Measurements from ENCODE around the gene IRAK1.
"Not testable (repeated sequence)": the region's sequence is repeated elsewhere in the genome, so short reads cannot be mapped to it uniquely, and the experiment has no call there.

The IRAK1 gene

DNA sequence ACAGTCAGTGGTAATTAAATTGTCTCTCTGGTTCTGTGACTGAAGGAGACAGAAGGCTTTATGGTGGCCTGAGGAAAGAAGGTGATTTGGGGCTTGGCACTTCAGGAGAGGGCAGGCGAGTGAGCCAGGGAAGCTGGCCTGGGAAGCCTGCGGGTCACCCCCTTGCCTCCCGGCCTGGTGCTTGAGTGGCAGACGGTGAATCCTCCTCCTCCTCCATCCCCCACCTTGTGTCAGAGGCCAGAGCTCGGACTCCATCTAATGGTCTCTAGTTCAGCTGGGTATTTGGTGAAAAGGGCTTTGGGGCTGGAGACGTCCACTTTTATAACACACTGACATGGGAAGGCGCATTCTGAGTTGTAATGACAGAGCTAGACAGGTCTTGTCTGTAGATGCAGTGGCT is 38.5 kb downstream of the IRAK1 start:
- intact Hi-C loops (cut with DNase I) = no loop called here
- no peak for DNase-seq

DNA sequence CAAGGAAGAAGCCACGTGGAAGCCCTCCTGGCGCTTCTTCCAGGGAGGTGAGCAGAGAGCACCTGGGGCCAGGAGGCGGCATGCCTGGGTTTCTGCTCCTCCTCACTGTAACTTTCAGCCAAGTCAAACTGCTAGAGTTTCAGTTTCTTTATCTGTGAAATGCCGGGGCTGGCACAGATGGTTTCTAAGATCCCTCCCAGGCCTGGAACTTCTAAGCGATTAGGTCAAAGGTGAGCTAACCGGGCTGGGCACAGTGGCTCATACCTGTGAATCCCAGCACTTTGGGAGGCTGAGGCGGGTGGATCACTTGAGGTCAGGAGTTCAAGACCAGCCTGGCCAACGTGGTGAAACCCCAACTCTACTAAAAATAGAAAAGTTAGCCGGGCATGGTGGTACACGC is 39.3 kb downstream of the IRAK1 start:
- intact Hi-C loops (cut with DNase I); DNase-seq: not testable (repeated sequence)

- intact Hi-C loops (cut with DNase I) = loop anchor here (5.0 kb wide), 1 partner anchor 122 kb away; the partner anchor contains the start of gene MECP2
- DNase-seq = no peak
Measured at GRCh38 chrX:153974726-153975286, 44.9 kb downstream of the IRAK1 start.

GRCh38 chrX:153974003-153974725 is 45.5 kb downstream of the IRAK1 start:
- intact Hi-C loops (cut with DNase I) = loop anchor here (5.0 kb wide), 1 partner anchor 123 kb away; the partner anchor contains the start of gene MECP2

GRCh38 chrX:153973127-153974002 is 46.3 kb downstream of the IRAK1 start:
- no peak for DNase-seq
- intact Hi-C loops (cut with DNase I) = loop anchor here (5.0 kb wide), 1 partner anchor 124 kb away; the partner anchor contains the start of gene MECP2

More at GRCh38 chrX:153974003-153974725, 45.5 kb downstream of the IRAK1 start:
- DNase-seq = no peak

DNA sequence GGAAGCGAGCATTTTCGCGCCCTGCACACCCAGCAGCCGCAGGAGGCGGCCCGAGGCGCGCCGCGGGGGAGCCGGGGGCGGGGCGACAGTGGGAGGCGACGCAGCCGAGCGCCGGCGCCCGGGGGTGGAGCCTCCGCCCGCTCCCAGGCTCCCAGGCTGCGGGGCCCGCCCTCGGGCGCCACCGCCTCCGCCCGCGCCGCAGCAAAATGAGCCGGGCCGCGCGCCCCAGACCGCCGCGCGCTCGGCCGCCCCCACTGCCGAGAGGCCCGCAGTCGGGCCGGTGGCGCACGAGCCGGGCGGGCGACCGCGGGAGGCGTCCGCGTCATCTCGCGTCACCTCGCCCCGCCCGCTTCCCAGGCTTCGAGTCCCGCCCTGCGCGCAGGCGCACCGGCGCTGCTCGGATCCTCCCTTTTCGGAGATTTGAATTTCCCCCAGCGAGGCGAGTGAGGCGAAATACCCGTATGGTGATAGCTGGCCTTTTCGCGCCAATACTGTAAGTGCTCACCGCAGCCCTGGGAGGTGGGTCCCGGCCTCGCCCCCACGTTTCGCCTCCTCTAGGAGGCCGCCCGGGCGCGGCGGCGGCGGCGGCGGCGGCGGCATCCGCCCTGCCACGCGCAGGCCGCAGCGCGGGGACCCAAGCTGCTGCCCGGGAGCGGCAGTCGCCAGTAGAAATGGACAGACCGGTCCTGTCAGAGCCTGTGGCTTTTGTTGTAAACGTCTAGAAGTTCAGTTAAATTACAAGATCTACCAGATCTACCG is 47.2 kb downstream of the IRAK1 start, which contains the start of gene TMEM187:
TMEM187 (plus strand) TSS at position 387 of the 759 bp plus-strand sequence. CDS start 9,309 bp downstream, outside the sequence.
- peak; percentile 64 to 93 (median 87) for DNase-seq
- intact Hi-C loops (cut with DNase I) = loop anchor here (5.0 kb wide), 1 partner anchor 125 kb away; the partner anchor contains the start of gene MECP2

- DNase-seq = peak; percentile 71 to 95 (median 90)
- intact Hi-C loops (cut with DNase I) = loop anchor here (5.0 kb wide), 1 partner anchor 126 kb away; the partner anchor contains the start of gene MECP2
Measured at GRCh38 chrX:153971450-153972367, 48.0 kb downstream of the IRAK1 start, which contains the start of gene HCFC1. TSS of gene HCFC1 (minus strand) at chrX:153971818. CDS start at chrX:153970840, 978 bp downstream.

- intact Hi-C loops (cut with DNase I) = loop anchor here (5.0 kb wide), 1 partner anchor 126 kb away; the partner anchor contains the start of gene MECP2
- DNase-seq = peak; percentile 65 to 97 (median 92)
Measured at GRCh38 chrX:153971124-153971449, 48.6 kb downstream of the IRAK1 start.

DNA sequence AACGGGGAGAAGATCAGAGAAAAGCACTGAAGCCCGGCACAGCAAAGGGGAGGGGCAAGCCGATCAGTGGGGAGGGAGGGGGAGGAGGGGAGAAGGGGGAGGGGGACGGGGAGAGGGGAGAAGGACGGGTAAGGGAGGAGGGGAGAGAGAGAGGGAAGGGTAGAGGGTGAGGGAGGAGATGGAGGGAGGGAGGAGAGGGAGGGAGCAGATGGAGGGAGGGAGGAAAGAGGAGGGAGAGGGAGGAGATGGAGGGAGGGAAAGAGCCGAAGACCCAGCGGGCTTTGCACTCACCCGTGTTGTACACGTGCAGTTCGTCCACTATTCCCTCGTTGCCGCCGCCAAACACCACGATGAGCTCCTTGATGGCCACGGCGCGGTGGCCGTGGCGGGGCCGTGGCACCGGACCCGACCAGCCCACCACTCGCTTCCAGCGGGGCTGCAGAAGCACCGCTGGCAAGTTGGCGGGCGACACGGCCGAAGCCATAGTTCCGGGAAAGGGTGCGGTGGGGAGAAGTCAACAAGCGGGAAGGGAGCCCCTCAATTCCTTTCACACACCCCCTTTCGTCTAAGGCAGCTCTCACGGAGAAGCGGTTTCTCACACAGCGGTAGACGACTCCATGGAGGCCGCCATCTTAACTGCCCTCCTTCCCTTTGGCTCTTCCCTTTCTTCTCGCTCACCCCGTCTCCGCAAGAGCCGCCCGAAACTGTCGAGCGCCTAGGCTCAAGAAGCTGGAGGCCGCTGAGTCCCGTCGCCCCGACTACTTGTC is 49.2 kb downstream of the IRAK1 start:
- intact Hi-C loops (cut with DNase I) = loop anchor here (5.0 kb wide), 1 partner anchor 127 kb away; the partner anchor contains the start of gene MECP2
- peak in 36 of 42 donors; percentile 26 to 83 (median 53) for DNase-seq

GRCh38 chrX:153969904-153970356 is 49.8 kb downstream of the IRAK1 start:
- DNase-seq = peak in 36 of 42 donors; percentile 15 to 80 (median 51)
- intact Hi-C loops (cut with DNase I) = loop anchor here (5.0 kb wide), 1 partner anchor 127 kb away; the partner anchor contains the start of gene MECP2

- intact Hi-C loops (cut with DNase I) = no loop called here
- peak in 2 of 42 donors; percentile 21 to 39 for DNase-seq
Measured at GRCh38 chrX:153969125-153969903, 50.4 kb downstream of the IRAK1 start.

DNA sequence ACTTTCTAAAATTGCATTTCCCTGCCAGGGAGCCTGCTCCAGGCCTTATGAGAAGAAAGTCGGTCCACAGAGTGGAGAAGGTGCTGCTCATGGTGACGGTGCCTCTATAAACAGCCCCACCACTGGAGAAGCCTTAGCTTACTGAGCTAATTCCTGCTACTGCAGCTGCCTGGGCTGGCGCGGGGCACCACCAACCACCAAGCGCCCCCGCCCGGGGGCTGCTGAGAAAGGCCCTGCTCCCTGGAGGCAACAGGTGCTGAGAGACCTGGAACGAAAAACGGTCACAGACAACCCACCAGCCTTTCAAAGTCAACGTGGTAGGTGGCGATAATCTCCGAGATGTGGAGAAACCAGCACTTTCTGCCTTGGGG is 51.0 kb downstream of the IRAK1 start:
- intact Hi-C loops (cut with DNase I) = no loop called here
- DNase-seq = peak in 28 of 42 donors; percentile 28 to 74 (median 49)

- DNase-seq = no peak
- intact Hi-C loops (cut with DNase I) = no loop called here
Measured at GRCh38 chrX:153968255-153968654, 51.4 kb downstream of the IRAK1 start.

- intact Hi-C loops (cut with DNase I) = no loop called here
- DNase-seq = no peak
Measured at GRCh38 chrX:153967536-153968224, 52.0 kb downstream of the IRAK1 start.

All from head of caudate nucleus (tissue), 42 donors.